HG02588 (cell line): ENCODE results near the gene ANKRD29.
"Not testable (repeated sequence)": the region's sequence is repeated elsewhere in the genome, so short reads cannot be mapped to it uniquely, and the experiment has no call there.

ENCODE experiments used
- ATAC-seq: cut with Tn5 transposase; IDR thresholded peaks from one replicate; pipeline ENCODE4 v1.9.1; 2021; ENCODE audit warnings: mild to moderate bottlenecking, moderate library complexity; ENCODE audit not compliant: unreplicated experiment

Gene ANKRD29

DNA sequence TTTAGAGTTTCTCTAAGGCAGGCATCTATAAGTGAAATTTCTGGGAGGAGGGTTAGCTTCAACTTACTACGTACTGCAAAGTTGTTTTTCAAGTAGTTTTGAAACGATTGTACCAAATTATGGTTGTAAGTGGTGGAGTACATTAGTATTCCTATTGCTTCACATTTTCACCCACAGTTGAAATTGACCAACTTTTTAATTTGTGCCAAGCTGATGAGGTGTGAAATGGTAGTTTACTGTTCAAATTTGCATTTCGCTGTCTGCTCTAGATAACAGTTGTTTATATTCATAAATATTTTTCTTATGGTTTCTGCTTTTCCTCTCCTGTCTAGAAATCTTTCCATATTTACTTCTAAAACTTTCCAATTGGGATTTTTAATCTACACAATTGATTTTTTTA is 95.0 kb downstream of the ANKRD29 start:
- no peak for ATAC-seq

DNA sequence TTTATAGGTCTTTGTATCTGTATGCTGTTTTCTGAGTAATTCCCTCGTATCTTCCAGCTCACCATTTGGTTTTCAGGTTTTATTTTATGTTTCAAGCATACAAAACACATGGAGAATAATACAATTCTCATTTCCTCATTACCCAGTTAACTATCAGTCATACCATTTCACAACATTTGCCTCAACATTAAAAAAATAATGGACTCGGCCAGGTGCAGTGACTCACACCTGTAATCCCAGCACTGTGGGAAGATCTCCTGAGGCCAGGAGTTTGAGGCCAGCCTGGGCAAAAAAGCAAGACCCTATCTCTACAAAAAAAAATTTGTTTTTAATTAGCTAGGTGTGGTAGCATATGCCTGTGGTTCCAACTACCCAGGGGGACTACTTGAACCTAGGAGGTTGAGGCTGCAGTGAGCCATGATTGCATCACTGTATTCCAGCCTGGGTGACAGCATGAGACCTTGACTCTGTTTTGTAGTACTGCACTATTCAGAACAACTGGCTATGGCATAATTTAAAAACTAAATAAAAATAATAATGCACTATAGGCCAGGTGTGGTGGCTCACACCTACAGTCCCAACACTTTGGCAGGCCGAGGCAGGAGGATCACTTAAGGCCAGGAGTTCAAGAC is 96.7 kb downstream of the ANKRD29 start:
- no peak for ATAC-seq

DNA sequence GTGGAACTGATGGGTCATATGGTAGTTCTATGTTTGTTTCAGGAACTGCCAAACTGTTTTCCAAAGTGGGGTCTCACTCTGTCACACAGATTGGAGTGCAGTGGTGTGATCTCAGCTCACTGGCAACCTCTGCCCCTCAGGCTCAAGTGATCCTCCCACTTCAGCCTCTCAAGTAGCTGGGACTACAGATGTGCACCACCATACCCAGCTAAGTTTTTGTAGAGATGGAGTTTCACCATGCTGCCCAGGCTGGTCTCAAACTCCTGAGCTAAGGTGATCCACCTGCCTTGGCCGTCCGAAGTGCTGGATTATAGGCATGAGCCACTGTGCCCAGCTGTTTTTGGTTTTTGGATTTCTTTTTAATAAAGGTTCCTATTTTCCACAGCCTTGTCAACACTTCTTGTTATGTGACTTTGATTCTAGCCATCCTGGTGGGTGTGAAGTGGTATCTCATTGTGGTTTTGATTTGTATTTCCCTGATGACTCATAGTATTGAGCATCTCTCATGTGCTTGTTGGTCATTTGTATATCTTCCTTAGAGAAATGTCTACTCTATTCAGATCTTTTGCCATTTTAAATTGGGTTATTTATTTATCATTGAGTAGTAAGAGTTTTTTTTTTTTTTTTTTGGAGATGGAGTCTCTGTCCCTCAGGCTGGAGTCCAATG is 99.2 kb downstream of the ANKRD29 start:
- ATAC-seq: no peak

DNA sequence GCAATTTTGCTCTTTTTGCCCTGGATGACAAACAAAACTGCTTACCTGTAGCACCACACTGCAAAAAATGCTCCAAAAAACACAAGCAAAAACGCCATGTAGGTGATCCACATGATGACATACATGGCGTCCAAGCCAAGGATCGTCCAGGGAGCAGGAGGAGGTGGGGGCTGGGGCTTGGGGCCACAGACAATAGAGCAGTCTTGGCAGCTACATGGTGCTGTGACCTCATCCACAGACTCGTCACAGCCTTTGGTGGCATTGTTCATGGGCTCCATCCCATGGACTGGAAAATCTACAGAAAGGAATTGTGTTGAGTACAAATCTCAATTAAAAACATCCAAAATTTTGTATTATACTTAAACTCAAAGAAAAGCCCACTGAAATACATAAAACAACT is 102.5 kb downstream of the ANKRD29 start:
- no peak for ATAC-seq

DNA sequence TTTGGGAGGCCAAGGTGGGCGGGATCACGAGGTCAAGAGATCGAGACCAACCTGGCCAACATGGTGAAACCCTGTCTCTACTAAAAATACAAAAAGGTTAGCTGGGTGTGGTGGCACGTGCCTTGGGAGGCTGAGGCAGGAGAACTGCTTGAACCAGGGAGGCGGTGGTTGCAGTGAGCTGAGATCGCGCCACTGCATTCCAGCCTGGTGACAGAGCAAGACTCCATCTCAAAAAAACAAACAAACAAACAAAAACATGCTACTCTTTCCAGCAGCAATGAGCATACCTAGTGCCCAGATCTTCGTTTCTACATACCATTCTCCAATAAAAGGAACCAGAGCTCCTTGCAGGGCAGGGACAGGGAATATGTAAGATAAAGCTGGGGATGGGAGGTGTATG is 105.2 kb downstream of the ANKRD29 start:
- not testable (repeated sequence) for ATAC-seq

DNA sequence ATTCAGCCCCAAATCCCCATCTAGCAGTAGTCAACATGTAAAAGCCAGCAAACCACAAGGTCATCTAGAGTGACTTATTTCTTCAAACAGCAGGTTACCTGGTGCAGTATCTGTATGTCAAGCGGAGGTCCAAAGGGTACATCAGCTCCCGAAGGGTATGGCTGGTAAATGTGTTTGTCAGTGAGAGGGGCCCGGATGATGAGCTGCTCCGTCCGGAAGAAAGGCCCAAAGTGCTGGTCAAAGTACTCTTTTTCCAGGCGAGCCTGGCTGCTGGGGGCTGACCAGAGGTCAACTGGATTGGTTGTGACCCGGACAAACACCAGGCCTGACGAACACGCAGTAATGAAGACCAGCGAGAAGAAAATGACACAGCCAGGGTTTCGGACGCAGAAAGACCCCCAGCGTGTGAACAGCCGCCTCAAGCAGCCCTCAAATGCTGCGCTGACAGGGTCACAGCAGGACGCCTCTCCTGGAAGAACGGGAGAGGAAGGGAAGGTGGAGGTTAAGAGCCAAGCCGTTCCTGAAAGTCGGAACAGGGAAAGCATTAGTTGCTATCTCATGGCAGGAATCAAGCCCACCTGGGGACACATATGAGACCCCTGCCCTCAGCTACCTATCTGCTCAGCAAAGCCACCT is 106.4 kb downstream of the ANKRD29 start:
- ATAC-seq: no peak

DNA sequence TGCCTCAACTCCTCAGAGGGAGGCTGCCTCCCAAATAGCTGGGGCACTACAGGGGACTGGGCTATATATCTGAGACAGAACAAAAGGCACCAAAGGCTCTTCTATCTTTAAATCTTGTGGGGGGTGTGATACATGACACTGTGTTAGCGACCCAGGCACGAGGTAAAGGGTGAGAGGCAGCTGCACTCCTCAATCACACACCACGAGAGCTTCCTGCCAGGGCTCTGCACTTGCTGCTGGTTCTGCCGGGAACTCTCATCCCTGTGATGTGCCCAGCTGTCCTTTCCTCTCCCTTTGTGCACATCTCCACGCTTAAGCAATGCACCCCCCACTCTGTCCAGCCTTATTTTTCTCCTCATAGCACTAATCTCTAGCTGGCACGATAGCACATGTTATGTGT is 108.8 kb downstream of the ANKRD29 start:
- ATAC-seq: no peak

DNA sequence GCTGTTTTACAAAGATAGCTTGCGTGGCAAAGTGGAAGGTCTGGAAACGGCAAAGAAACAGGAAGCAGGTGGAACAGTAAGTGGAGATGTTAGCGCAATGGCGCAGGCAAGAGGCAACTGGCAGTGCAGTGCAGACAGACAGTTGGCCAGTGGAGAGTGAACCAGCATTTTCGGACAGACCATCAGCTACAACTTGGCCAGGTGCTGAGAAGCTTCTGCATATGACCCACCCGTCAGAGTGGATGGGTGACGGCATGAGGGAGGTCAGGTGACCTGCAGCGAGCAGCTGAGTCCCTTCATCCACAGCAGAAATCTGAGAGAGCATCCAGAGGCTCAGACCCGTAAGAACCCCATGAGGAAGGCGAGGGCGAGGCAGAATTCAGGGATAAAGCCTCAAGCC is 110.2 kb downstream of the ANKRD29 start:
- no peak for ATAC-seq

DNA sequence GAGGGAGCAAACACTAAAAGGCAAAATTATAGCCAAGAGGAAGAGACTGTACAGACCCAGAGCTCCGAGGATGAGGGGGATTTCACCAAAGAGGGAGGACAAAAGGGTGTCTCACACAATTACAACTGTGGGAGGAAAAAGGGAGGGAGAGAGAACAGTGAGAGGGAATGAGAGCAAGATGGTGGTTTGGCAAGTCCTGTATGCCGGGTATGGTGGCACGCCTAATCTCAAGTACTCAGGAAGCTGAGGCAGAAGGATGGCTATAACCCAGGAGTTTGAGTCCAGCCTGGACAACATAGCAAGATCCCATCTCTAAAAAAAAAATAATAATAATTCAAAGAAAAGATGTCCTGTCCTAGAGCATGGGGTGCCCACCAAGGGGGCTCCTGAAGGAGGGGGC is 110.7 kb downstream of the ANKRD29 start:
- ATAC-seq: no peak

DNA sequence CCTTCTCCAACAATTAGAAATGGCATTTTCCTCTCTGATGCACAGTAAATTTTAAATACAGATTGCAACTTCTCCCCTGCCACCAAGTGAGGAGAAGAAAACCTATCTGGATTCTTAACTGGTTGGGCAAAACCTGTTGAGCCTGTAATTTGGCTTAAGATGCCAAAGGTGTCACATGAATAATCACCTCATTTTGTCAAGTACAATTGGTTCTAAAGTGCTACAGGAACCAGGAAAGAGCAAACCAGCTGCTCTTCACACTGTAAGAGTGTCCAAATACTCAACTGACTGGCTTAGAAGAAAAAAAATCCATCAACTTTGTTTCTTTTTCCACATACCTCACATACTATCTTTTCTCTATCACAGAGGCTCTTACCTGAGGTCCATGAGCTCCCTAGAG is 111.8 kb downstream of the ANKRD29 start:
- no peak for ATAC-seq
